ENCODE data around the gene CAMSAP1. TPM values are rescaled to one million over a fixed set of nuclear protein-coding genes. Genes with fewer than 3 reads are reported as not detected.
A peak's percentile ranks its signal among the peaks of the same experiment; 100 is the strongest.

CAMSAP1 gene
- total and polyA plus RNA-seq, 2 experiments from 2014 or later, result 2.8 to 12.4 TPM

DNA sequence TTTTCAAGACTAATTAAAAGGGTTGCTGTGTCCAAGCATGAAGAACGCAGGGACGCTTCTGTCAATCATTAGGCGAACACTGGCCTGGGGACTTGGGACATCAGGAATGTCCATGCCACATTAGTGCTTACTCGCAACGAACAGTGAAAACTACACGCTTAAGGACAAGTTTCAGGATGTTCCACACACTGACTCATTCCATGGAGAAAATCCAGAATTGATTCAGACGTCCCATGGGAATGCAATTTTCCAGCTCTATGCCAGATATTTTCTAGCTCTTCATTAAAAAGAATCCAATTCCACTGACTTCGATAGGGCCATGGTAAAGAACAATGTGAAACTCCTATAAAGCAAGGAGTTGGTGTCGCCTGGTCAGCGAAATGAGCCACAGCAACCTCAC, 98.2 kb downstream of the CAMSAP1 start:
- no peaks in the 10 kb centered on the region for H3K9me2 ChIP-seq (ENCODE audit: insufficient read depth)
- peaks cover 9% of the 10 kb centered on the region; the same call in 1 of the 2 replicates for H3F3A ChIP-seq (ENCODE audit: insufficient read depth)
- no peaks in the 10 kb centered on the region for H4K20me1 ChIP-seq (ENCODE audit: insufficient read depth)
- no peak overlapping the region for H3K4me3 ChIP-seq
- H3K9ac ChIP-seq, result no peak overlapping the region
- no peak overlapping the region for H2AFZ ChIP-seq
- DNase-seq, result peak; percentile 73
- no peaks in the 10 kb centered on the region for H3K9me3 ChIP-seq (ENCODE audit: low read depth)
- no peaks in the 10 kb centered on the region for H3K27me3 ChIP-seq (replicated peaks; ENCODE audit: insufficient read depth)
- 66% methylated on average over 10 of the region's 10 CpGs for WGBS, 2 experiments (ENCODE audit: low coverage in 1 of 2, low lambda C conversion rate in 2 of 2, missing lambda C conversion rate in 2 of 2)
- peaks cover 6% of the 10 kb centered on the region; the same call in 1 of the 2 replicates for H3K4me1 ChIP-seq (ENCODE audit: insufficient read depth)
- TF ChIP-seq EZH2 (IDR thresholded peaks at IDR 0.05; ENCODE audit: insufficient read depth, poor library complexity, severe bottlenecking) (no peak), EZH2phosphoT487 (IDR thresholded peaks at IDR 0.05; ENCODE audit: insufficient read depth, low read depth) (no peak)
- no peaks in the 10 kb centered on the region for H3K79me2 ChIP-seq (ENCODE audit: insufficient read depth)
- H3K36me3 ChIP-seq (ENCODE audit: low read depth), result peaks cover 7% of the 10 kb centered on the region; the same call in 1 of the 2 replicates
- no peak overlapping the region for H3K4me2 ChIP-seq (ENCODE audit: unreplicated experiment)
- no peak overlapping the region for H3K27ac ChIP-seq
- in situ Hi-C loops (cut with MboI), result no loop called here

DNA sequence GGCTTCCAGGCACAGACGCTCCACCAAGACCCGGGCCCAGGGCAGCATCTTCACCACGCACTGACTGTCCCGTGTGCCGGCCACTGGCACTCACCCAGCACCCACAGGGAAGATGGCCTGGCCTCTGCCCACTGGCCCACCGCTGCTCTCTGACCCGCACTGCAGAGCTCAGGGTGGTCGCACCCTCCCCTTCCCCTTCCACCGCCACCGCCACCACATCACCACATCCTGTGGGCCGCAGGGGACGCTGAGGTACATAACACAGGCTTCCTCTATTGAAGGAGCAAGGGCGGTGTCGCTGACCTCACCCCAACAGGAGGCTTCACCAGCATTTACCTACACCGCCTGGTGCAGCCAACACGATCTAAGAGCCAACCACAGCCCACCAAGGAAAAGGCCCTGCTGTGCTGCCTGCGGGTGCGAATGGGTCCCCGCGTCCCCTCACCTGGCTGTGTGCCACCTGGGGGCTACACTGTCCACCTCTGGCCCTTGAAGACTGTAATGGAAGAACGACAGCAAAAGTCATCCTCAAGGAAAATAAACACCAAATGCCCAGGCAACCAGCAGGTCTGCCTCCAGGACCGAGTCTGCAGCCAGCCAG, 101.8 kb downstream of the CAMSAP1 start:
- Histone ChIP-seq H3K36me3 (ENCODE audit: low read depth) (no peaks in the 10 kb centered on the region), H3K27me3 (replicated peaks; ENCODE audit: insufficient read depth) (no peaks in the 10 kb centered on the region), H3F3A (ENCODE audit: insufficient read depth) (peaks cover 9% of the 10 kb centered on the region; the same call in 1 of the 2 replicates), H4K20me1 (ENCODE audit: insufficient read depth) (no peaks in the 10 kb centered on the region), H3K4me3 (no peak overlapping the region), H3K4me2 (ENCODE audit: unreplicated experiment) (no peak overlapping the region), H3K9me3 (ENCODE audit: low read depth) (no peaks in the 10 kb centered on the region), H3K9me2 (ENCODE audit: insufficient read depth) (no peaks in the 10 kb centered on the region), H3K79me2 (ENCODE audit: insufficient read depth) (no peaks in the 10 kb centered on the region), H2AFZ (no peak overlapping the region), H3K9ac (no peak overlapping the region), H3K27ac (no peak overlapping the region), H3K4me1 (ENCODE audit: insufficient read depth) (peaks cover 6% of the 10 kb centered on the region; the same call in 1 of the 2 replicates)
- DNase-seq, result no peak
- in situ Hi-C loops (cut with MboI), result no loop called here
- TF ChIP-seq EZH2 (IDR thresholded peaks at IDR 0.05; ENCODE audit: insufficient read depth, poor library complexity, severe bottlenecking) (no peak), EZH2phosphoT487 (IDR thresholded peaks at IDR 0.05; ENCODE audit: insufficient read depth, low read depth) (no peak)
- WGBS, 2 experiments (ENCODE audit: low coverage in 1 of 2, low lambda C conversion rate in 2 of 2, missing lambda C conversion rate in 2 of 2), result 90 to 94% methylated on average over 22 of the region's 22 CpGs

DNA sequence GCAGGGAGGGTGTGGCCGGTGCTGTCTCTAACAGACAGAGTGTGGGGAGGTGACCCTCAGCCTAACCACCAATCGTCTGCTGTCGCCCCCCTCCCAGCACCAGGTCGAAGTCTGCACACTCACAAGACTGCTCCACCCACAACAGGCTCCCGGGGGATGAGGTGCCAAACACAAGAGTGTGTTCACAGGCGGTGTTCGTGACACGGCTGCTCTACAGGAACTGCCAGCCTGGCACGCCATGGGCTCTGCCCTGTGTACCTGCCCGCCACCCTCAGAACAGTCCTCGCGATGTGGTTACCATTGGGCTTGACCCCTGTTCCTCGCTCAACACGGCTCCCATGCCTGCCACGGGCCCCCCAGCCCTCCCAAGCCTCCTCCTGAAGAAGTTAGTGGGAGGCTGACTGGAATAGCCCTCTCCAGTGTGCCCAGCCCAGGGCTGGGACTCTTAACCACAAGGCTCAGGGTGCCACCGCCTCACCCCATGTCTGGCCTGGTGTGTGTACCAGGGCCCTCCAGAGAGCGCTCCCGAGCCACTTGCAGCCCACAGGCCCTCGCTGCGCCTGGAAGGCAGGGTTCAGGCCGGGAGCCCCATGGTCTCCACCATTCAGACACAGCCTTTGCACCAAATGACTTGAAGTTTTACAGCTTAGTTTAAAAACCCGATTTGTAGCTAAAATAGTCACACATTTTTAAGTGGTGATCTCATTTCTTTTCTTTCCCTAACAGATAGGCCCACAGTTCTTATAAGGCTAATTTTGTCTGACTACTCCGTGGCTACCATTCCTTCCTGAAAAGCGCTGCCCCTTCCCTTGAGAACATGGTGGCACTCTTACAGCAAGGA, 102.5 kb downstream of the CAMSAP1 start:
- Histone ChIP-seq H3K9me2 (ENCODE audit: insufficient read depth) (no peaks in the 10 kb centered on the region), H3K4me3 (no peak overlapping the region), H3K9ac (no peak overlapping the region), H3K27me3 (replicated peaks; ENCODE audit: insufficient read depth) (no peaks in the 10 kb centered on the region), H3K9me3 (ENCODE audit: low read depth) (no peaks in the 10 kb centered on the region), H3F3A (ENCODE audit: insufficient read depth) (peaks cover 9% of the 10 kb centered on the region; the same call in 1 of the 2 replicates), H2AFZ (no peak overlapping the region), H4K20me1 (ENCODE audit: insufficient read depth) (no peaks in the 10 kb centered on the region), H3K4me2 (ENCODE audit: unreplicated experiment) (no peak overlapping the region), H3K4me1 (ENCODE audit: insufficient read depth) (peaks cover 6% of the 10 kb centered on the region; the same call in 1 of the 2 replicates), H3K27ac (no peak overlapping the region), H3K36me3 (ENCODE audit: low read depth) (no peaks in the 10 kb centered on the region), H3K79me2 (ENCODE audit: insufficient read depth) (no peaks in the 10 kb centered on the region)
- 82 to 86% methylated on average over 24 of the region's 24 CpGs for WGBS, 2 experiments (ENCODE audit: low coverage in 1 of 2, low lambda C conversion rate in 2 of 2, missing lambda C conversion rate in 2 of 2)
- peak; percentile 37 for DNase-seq
- no peak for TF ChIP-seq EZH2phosphoT487 (IDR thresholded peaks at IDR 0.05; ENCODE audit: insufficient read depth, low read depth)
- no peak for TF ChIP-seq EZH2 (IDR thresholded peaks at IDR 0.05; ENCODE audit: insufficient read depth, poor library complexity, severe bottlenecking)
- in situ Hi-C loops (cut with MboI), result no loop called here

DNA sequence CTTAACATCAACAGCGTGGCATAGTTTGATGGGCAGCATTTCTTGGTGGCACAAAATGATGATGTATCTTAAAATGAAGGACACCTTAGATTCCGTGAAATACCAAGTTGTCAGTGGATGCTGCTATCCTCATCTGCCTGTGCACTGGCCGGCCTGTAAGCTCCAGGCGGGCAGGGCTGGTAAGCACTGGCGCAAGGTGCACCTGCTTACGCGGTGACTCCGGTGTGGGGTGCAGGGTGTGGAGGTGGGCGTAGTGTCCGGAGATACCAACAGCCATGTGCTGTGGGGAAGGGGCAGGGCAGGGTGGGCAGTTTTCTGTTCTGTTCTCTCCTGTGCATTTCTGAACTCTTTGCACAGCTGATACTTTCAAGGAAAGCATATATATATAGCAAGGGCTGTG, 103.9 kb downstream of the CAMSAP1 start:
- in situ Hi-C loops (cut with MboI), result no loop called here
- H3K27ac ChIP-seq, result no peak overlapping the region
- no peak overlapping the region for H3K4me3 ChIP-seq
- H4K20me1 ChIP-seq (ENCODE audit: insufficient read depth), result no peaks in the 10 kb centered on the region
- no peak for TF ChIP-seq EZH2 (IDR thresholded peaks at IDR 0.05; ENCODE audit: insufficient read depth, poor library complexity, severe bottlenecking)
- no peak for TF ChIP-seq EZH2phosphoT487 (IDR thresholded peaks at IDR 0.05; ENCODE audit: insufficient read depth, low read depth)
- no peak for DNase-seq
- no peak overlapping the region for H3K9ac ChIP-seq
- H3K27me3 ChIP-seq (replicated peaks; ENCODE audit: insufficient read depth), result no peaks in the 10 kb centered on the region
- H3F3A ChIP-seq (ENCODE audit: insufficient read depth), result no peaks in the 10 kb centered on the region
- H3K9me3 ChIP-seq (ENCODE audit: low read depth), result no peaks in the 10 kb centered on the region
- H3K4me1 ChIP-seq (ENCODE audit: insufficient read depth), result no peaks in the 10 kb centered on the region
- H3K4me2 ChIP-seq (ENCODE audit: unreplicated experiment), result no peak overlapping the region
- H3K9me2 ChIP-seq (ENCODE audit: insufficient read depth), result no peaks in the 10 kb centered on the region
- H3K36me3 ChIP-seq (ENCODE audit: low read depth), result no peaks in the 10 kb centered on the region
- 89 to 94% methylated on average over 7 to 10 of the region's 10 CpGs for WGBS, 2 experiments (ENCODE audit: low coverage in 1 of 2, low lambda C conversion rate in 2 of 2, missing lambda C conversion rate in 2 of 2)
- no peaks in the 10 kb centered on the region for H3K79me2 ChIP-seq (ENCODE audit: insufficient read depth)
- no peak overlapping the region for H2AFZ ChIP-seq

Measured in GM23248 (cell line).